Hypothalamus (tissue), 51 donors: Measurements from ENCODE around the gene DAB2IP.
"Not testable (repeated sequence)": the region's sequence is repeated elsewhere in the genome, so short reads cannot be mapped to it uniquely, and the experiment has no call there.

Experiments
- DNase-seq, 51 donors: peaks; one replicate each; lab custom pipeline; 2025; lab: John Stamatoyannopoulos, UW

DAB2IP gene

DNA sequence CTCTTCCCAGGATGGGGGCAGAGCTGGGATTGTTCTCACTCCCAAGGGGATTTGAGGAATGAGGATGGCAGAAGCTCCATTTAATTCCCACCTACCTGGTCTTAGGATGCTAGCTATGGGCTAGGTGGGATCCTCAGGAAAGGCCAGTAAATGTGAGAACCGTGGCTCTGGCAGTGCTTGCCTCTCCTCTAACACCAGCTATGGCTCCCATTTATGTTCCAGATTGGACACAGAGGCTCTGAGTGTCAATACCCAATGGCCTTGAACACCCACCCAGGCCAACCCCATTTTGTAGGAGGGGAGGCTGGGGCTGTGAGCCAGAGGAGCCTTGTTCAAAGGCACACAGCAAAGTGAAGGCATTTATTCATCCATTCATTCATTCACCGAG is 10.2 kb upstream of the DAB2IP start:
- no peak for DNase-seq

DNA sequence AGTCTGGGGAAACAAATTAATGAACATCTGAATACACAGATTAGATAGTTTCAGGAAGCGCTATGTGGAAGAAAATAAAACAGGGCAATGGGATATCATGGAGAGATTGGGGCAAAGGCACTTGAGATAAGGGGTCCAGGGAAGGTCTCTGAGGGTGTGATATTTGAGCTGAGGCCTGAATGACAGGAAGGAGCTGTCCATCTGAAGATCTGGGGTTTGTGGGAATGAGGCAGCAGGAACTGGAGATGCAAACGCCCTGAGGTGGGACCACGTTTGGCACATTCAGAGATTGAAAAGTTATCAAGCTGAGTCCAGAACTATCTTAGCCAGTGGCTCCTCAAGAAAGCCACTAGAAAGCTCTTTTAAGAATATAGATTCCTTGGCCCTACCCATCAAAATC is 8.7 kb upstream of the DAB2IP start:
- no peak for DNase-seq

- no peak for DNase-seq
Measured at GRCh38 chr9:121643473-121643872, 8.0 kb upstream of the DAB2IP start.

DNA sequence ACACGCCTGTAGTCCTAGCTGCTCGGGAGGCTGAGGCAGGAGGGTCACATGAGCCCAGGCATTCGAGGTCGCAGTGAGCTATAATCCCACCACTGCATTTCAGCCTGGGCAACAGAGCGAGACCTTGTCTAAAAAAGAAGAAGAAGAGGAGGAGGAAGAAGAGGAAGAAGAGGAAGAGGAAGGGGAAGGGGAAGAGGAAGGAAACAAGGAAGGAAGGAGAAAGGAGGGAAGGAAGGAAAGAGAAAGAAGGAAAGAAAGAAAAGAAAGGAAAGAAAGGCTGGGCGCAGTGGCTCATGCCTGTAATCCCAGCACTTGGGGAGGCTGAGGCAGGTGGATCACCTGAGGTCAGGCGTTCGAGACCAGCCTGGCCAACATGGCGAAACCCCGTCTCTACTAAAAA is 7.4 kb upstream of the DAB2IP start:
- not testable (repeated sequence) for DNase-seq

GRCh38 chr9:121645003-121645402 is 6.4 kb upstream of the DAB2IP start:
- peak in 24 of 51 donors; percentile 16 to 66 (median 35) for DNase-seq

DNA sequence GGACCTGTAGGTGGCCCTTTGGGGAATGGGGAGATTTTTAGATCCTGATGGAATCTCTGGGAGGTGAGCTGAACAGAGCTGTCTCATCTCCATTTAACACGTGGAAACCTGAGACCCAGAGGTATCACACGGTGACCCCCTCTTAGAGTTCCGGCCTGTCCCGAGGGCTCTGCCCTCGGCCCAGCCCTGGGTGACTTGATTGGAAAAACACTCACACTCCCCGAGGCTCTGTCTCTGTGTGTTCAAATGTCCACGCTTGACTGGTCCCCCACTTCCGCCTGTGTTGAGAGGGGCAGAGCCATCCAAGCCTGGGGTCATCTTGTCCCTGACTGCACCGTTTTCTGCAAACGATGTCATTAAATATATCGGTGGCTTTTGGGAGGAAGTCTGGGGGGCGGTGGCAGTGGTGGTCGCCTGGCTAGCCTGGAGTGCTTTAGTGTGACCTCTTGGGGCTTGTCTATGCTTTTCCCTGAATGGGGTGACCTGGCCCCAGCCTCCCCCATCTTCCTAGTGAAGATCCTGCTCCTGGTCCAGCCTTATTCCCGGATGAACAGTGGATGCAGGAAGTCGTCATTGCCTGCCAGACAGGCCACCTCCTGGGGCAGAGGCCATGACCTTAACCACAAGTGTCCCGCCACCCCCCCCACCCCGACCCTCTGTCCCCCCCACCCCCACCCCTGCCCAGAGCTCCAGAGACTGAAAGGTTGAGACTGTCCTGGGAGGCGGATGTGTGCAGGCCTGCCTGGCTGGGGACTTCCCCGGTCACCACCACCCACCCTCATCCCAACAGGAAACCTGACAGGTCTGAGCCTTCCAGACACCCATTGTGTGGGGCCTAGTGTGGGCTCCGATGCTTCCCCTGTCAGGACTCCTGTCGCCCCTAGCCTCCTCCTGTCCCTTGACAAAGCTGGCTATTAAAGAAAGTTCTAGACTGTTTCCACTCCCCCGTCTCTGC is 5.3 kb upstream of the DAB2IP start:
- no peak for DNase-seq

GRCh38 chr9:121646992-121647391 is 4.4 kb upstream of the DAB2IP start:
- DNase-seq = no peak

DNA sequence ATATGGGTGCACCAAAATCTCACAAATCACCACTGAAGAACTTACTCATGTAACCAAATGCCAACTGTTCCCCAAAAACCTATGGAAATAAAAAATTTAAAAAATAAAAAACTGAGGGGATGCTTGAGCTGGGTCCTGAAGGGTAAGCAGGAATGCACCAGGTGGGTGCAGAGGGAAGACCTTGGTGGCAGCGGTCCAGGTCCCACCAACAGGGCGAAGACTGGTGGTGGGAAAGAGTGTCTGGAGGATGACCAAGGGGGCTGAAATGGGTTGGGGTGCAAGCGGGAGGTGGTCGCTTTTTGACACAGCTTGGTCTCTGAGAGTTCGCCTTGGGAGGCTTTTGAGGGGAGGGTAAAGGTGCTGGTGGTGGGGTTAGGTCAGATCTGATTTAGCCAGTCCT is 3.3 kb upstream of the DAB2IP start:
- no peak for DNase-seq

DNA sequence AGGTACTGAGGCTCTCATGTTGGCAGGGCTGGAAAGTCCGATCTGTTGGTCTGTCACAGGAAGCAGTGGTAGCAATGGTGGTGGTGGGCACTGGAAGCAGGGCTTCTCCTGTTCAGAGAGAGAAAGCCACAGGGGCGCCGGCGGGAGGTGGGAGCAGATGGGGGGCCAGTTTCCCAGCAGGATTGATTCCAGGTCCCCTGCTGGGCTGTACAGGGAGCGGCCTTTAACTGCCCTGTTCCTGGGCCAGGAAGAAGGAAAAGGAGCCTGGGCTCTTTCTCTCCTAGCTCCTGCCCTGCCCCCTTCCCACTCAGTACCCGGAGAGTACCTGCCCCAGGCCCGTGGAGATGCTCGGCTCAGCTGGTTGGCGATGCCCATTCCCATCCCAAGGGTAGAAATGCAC is 2.6 kb upstream of the DAB2IP start:
- DNase-seq = no peak

GRCh38 chr9:121649476-121650216 is 1.8 kb upstream of the DAB2IP start:
- no peak for DNase-seq

DNA sequence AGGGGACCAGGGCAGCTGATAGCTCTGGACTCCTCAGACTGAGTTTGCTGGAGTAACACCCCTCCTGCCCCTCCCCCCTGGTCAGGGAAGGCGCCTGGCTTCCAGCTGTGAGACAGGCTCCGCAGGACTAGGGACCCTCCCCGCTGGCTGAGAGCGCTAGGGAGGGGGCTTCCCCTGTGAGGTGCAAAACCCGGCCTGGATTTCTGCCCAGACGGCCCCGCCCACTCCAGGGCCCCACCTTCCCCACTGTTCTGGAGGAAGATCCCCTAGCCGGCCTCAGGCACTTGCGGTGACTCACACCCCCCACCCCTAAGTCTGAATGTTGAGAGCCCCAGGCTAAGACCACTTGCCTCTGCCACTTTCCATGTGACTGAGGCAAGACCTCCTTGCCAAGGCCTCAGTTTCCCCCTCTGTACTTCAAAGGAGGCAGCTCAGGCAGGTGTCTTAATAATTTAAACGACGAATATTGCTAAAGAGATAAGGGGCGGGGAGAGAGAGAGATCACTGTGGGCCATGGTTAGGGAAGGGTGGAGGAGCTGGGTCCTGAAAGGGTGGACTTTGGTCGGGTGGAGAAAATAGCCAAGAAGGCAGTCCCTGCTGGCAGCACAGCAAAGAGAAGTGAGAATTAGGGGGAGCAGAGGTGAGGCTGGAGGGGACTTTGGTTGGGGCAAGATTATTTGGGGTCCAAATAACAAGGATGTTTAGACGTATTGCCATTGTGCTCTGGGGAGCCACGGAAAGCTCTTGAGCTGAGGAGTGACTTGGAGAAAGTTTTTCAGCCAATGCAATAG is 1.0 kb upstream of the DAB2IP start:
- DNase-seq = peak in 17 of 51 donors; percentile 21 to 45 (median 31)

DNA sequence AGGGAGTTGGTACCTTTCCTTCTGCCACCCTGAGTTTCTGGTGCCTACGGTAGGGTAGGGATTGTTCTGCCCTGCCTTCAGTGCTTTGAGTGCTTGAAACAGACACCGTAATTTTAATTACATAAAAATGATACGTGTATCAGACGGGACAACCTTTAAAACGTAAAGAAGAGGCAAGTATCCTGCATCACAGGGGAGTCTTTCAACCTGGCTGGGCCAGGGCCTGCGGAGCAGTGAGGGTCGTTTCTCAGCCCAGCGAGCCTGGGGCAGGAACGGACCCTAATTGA is 483 bp upstream of the DAB2IP start:
- DNase-seq = no peak

DNA sequence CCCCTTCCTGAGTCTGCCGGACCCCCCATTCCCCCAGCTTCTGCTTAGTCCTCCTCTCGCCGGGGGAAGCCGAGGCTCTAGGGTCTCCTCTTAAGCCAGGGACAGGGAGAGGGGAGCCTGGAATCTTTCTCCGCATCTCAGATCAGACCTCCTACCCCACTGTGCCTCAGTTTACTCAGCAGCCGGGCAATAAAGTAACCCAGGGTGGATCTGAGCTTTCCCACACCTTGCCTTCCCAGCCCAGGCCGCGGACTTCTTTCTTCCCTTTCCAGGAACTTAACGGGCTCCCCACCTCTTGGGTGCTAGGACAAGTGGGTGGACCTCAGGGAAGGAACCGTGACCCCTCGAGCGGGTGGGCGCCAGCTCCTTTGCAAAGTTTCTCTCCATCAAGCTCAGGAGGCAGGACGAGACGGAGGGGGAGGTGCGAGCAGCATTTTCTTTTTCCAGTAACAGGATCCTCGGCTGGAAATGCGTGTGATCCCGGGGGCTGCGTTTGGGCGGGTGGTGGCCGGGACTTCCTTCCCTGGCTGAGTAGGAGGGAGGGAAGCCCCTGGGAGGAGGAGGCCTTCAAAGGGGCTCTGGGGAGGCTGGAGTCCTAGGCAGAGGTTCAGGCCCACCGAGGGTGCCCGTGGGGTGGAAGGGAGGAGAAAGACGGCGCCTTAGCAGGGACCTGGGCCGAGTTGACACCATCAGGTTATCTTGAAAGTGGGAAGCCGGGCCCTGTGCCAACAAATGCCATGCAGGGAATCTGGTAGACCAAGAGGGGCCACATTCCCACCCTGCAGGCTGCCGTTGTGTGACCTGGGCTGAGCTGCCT is 795 bp downstream of the DAB2IP start:
- no peak for DNase-seq

DNA sequence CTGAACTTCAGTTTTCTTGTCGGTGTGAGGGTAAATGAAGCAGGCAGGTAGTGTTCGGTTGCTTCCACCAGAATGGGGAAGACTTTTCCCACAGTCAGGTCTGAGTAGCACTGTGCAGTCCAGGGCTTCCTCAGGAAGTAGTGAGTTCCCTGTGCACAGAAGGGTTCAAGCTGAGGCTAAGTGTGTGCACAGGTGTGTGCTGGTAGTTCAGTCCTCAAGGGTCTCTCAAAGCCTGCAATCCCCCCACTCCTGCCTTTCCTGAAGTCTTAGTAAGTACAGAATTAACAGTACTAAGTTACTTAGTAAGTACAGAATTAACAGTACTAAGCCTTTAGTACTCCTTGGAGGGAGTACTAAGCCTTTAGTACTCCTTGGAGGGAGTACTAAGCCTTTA is 1.4 kb downstream of the DAB2IP start:
- no peak for DNase-seq

DNA sequence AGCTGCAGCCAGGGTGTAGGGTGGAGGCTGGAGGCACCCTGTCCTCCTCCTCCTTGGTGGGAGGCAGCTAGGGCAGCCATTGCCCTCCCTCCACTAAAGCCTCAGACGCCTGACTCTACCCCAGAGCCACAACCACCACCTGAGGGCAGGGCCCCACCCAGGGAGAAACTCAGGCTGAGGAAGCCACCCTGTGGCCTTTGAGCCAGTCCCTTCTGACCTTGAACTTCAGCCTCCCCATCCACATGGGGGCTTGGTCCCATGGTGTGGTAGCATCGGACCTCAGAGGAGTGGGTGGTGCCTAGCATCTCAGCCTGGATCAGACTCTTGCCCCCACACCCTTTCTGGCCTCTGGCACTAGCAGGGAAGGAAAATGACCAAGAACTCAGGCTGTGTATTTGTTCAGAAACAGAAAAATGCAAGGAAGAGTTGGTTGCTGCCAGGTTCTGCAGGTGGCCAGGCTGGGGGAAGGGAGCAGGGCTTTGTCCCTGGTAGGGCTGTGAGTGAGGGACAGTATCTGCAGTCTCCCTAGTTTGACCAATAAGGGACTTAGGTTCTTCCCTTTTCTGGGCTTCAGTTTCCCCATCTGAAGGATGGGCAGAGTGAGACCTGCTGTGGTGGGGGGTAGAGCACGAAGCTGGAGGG is 3.2 kb downstream of the DAB2IP start:
- no peak for DNase-seq

DNA sequence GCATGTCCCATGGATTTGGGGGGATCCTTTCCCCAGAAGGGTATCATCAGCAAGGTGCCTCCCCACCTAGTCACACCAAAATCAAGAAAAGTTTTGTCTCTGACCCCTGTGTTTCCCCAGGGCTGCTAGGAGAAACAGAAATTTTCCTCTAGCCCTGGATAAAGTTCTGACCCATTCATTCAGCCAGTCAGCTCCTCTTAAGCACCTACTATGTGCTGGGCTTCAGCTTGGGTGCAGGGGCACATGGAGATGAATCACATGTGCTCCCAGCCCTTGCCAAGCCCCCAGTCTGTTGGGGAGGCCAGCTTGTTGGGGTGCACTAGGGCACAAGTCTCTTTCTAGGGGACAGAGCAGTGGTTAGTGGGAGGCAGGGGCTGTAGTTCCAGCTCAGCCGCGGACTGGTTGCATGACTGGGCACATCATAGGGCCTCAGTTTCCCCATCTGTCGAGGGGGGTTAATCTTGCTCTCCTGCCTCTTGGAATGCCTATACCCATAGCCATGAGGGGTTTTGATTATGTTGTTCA is 3.9 kb downstream of the DAB2IP start:
- DNase-seq = no peak

GRCh38 chr9:121656941-121657470 is 5.6 kb downstream of the DAB2IP start:
- no peak for DNase-seq

- DNase-seq = peak in 4 of 51 donors; percentile 13 to 42 (median 24)
Measured at GRCh38 chr9:121658166-121658565, 6.7 kb downstream of the DAB2IP start.

DNA sequence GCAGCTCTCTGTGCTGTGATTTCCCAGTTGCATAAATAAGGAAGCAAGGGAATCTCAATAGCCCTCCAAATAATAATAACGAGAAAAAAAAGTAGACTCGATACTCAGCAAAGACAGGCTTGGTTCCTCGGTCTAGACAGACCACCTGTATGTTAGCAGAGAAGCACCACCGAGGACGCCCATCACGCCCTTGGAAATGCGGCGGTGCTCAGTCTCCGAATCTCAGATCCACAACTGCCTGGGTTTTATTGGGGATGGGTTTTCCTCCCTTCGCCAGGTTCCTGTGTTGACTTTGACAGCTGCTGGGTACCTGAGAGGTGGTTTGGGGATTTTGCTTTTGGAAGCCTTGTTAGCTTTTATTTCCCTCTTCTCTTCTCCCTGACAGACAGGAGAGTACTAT is 7.2 kb downstream of the DAB2IP start:
- no peak for DNase-seq
